ENCODE data around the gene ZNF493.

DNA sequence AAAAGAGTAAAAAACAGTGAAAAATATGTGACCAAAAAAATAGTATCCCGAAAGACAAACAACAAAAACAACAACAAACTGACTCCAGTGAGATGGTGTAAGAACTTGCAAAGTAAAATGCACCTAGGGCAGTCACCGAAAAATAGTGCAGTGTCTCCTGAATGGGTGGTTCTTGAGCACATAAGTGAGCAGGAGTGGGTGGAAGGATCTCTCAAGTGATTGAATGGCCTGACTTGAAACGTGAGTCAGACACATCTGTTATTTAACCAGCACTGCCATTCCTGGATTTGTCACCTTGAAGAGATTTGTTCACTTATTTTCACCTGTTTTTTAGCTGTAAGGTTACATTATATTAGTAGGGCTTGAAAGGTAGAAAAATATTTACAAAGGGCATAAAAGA is 34.6 kb upstream of the ZNF493 start:
- TF ChIP-seq, protein P1, sequence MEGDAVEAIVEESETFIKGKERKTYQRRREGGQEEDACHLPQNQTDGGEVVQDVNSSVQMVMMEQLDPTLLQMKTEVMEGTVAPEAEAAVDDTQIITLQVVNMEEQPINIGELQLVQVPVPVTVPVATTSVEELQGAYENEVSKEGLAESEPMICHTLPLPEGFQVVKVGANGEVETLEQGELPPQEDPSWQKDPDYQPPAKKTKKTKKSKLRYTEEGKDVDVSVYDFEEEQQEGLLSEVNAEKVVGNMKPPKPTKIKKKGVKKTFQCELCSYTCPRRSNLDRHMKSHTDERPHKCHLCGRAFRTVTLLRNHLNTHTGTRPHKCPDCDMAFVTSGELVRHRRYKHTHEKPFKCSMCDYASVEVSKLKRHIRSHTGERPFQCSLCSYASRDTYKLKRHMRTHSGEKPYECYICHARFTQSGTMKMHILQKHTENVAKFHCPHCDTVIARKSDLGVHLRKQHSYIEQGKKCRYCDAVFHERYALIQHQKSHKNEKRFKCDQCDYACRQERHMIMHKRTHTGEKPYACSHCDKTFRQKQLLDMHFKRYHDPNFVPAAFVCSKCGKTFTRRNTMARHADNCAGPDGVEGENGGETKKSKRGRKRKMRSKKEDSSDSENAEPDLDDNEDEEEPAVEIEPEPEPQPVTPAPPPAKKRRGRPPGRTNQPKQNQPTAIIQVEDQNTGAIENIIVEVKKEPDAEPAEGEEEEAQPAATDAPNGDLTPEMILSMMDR (IDR thresholded peaks at IDR 0.05), result no peak
- no peak for TF ChIP-seq POLR2A (IDR thresholded peaks at IDR 0.05)
- no peak for TF ChIP-seq POLR2AphosphoS5 (IDR thresholded peaks at IDR 0.05)

Data from breast epithelium (tissue), 3 donors.